K562 (cell line): ENCODE measurements around the gene SRRM5. TPM values are rescaled to one million over a fixed set of nuclear protein-coding genes. Genes with fewer than 3 reads are reported as not detected.
A peak's percentile ranks its signal among the peaks of the same experiment; 100 is the strongest.

Source experiments
- ARNT ChIP-seq, 2 experiments: fragments of 450-650 bp; IDR thresholded peaks; 2 replicates each; pipeline ENCODE4 v1.6.1; 2016; ENCODE audit warnings: mild to moderate bottlenecking in 1 of 2
- ATF2 ChIP-seq: sonication (generic); formaldehyde crosslinking; IDR thresholded peaks from 2 replicates; pipeline ENCODE4 v1.8.1; 2022; ENCODE audit warnings: missing genetic modification reagents
- ETV5 ChIP-seq: sonication (generic); formaldehyde crosslinking; IDR thresholded peaks from 2 replicates; pipeline ENCODE4 v1.4.0; 2020; ENCODE audit warnings: low read depth, mild to moderate bottlenecking, missing genetic modification reagents
- GTF2A2 ChIP-seq: IDR thresholded peaks from 2 replicates; pipeline ENCODE4 v1.6.1; 2016; ENCODE audit warnings: mild to moderate bottlenecking, missing genetic modification characterization, missing compliant biosample characterization
- MECOM ChIP-seq: fragments of 250-450 bp; sonication (Bioruptor Pico); IDR thresholded peaks from 2 replicates; pipeline ENCODE4 v1.8.0; 2022; ENCODE audit warnings: inconsistent platforms
- MLLT1 ChIP-seq, 2 experiments: fragments of 450-650 bp; IDR thresholded peaks; 2 replicates each; pipeline ENCODE4 v1.6.1; 2016
- MNT ChIP-seq, 2 experiments: fragments of 450-650 bp; conservative IDR thresholded peaks; 2 replicates each; pipeline ENCODE4 v1.6.1; 2017; ENCODE audit warnings: mild to moderate bottlenecking in 2 of 2, moderate library complexity in 2 of 2
- RBM34 ChIP-seq: fragments of 200-400 bp; formaldehyde crosslinking; IDR thresholded peaks from 2 replicates; pipeline ENCODE4 v1.6.1; 2018; ENCODE audit warnings: low read length, borderline replicate concordance; ENCODE audit not compliant: insufficient read depth
- RERE ChIP-seq: sonication (generic); formaldehyde crosslinking; IDR thresholded peaks from 2 replicates; pipeline ENCODE4 v1.8.0; 2023; ENCODE audit warnings: missing genetic modification reagents, mild to moderate bottlenecking, borderline replicate concordance
- SMARCE1 ChIP-seq: fragments of 450-650 bp; IDR thresholded peaks from 2 replicates; pipeline ENCODE4 v1.7.1; 2016; ENCODE audit warnings: mild to moderate bottlenecking
- SRSF1 ChIP-seq: fragments of 200-400 bp; formaldehyde crosslinking; IDR thresholded peaks from 2 replicates; pipeline ENCODE4 v1.6.1; 2017; ENCODE audit warnings: mild to moderate bottlenecking, low read depth, low read length, moderate library complexity
- XRCC3 ChIP-seq: fragments of 450-650 bp; IDR thresholded peaks from 2 replicates; pipeline ENCODE4 v1.6.1; 2017; ENCODE audit warnings: mild to moderate bottlenecking, moderate library complexity
- ZEB2 ChIP-seq: fragments of 450-650 bp; IDR thresholded peaks from 2 replicates; pipeline ENCODE4 v1.6.1; 2016
- ZNF134 ChIP-seq: fragments of 250-450 bp; sonication (Bioruptor Pico); conservative IDR thresholded peaks from 2 replicates; pipeline ENCODE4 v1.4.0; 2020
- ZNF274 ChIP-seq: IDR thresholded peaks from 2 replicates; pipeline ENCODE4 v1.6.1; 2011; ENCODE audit warnings: low read depth, mild to moderate bottlenecking, low read length, moderate library complexity, borderline replicate concordance
- ZNF277 ChIP-seq: fragments of 250-450 bp; sonication (Bioruptor Pico); IDR thresholded peaks from 2 replicates; pipeline ENCODE4 v1.8.0; 2022; ENCODE audit warnings: inconsistent platforms, mild to moderate bottlenecking, moderate library complexity, borderline replicate concordance
- polyA plus RNA-seq, 8 experiments: library from polyadenylated mRNA; depleted of rRNA in 4 of 8; stranded (reverse) in 5 of 8; unstranded in 3 of 8; fragments of >200 nt; fragmentation: Nextera tagmentation in 2 of 8; fragmentation: Illumina TruSeq in 1 of 8; extraction: Ambion mirVana in 2 of 8; extraction: Trizol in 1 of 8; gene quantifications; 2 replicates each; pipeline versions ENCODE4 v1.2.1 to v1.2.3, GENCODE V29; 2011 to 2014; ENCODE audit warnings: inconsistent platforms in 1 of 8, missing spikeins in 1 of 8
- total RNA-seq, 7 experiments: library from RNA; depleted of rRNA in 6 of 7; stranded (reverse); fragments of >200 nt in 6 of 7; fragmentation: Illumina TruSeq in 2 of 7; extraction: Trizol in 2 of 7; gene quantifications; 2 replicates each; pipeline versions ENCODE4 v1.2.1 to v1.2.3, GENCODE V29; 2011 to 2021; ENCODE audit warnings: low replicate concordance in 1 of 7

SRRM5 gene
- total and polyA plus RNA-seq, 9 of the 15 experiments (the other 6 are each of a cell fraction or from before 2014, with no cell fraction given), result 0.09 to 0.45 (median 0.18) TPM; not detected in 2

- TF ChIP-seq ARNT (IDR thresholded peaks at IDR 0.05) (no peak), ATF2 (CRISPR knock-in tag) (no peak), MNT (conservative IDR thresholded peaks at IDR 0.05) (no peak), GTF2A2 (tag) (no peak), ZNF134 (CRISPR knock-in tag) (no peak), MLLT1 (IDR thresholded peaks at IDR 0.05) (no peak), SMARCE1 (0 out of 2 replicates have a peak, but pooled peaks have one; percentile 17), ZEB2 (no peak), ETV5 (no peak), MECOM (no peak), SRSF1 (no peak), ZNF277 (CRISPR knock-in tag) (no peak), RERE (CRISPR knock-in tag) (no peak), XRCC3 (no peak), RBM34 (no peak), ZNF274 (no peak)
These were observed 27.9 kb downstream of the SRRM5 start, which contains the start of gene CADM4 (continued) for GRCh38 chr19:43639519-43640423.
